Left ventricle myocardium inferior (tissue), 1 donor: Measurements from ENCODE around the gene C6orf62. TPM values are rescaled to one million over a fixed set of nuclear protein-coding genes. Genes with fewer than 3 reads are reported as not detected.
"Not testable (repeated sequence)": the region's sequence is repeated elsewhere in the genome, so short reads cannot be mapped to it uniquely, and the experiment has no call there.

Source experiments
- DNase-seq: peaks from one replicate; pipeline ENCODE4 v3.0.0-alpha.2; 2020
- H3K27ac ChIP-seq: fragments of 200-600 bp; replicated peaks from 2 replicates; pipeline ENCODE4 v1.8.0; 2021
- H3K27me3 ChIP-seq: fragments of 200-600 bp; 2 replicates; pipeline ENCODE4 v1.8.0; 2021; ENCODE audit warnings: low read depth
- H3K36me3 ChIP-seq: fragments of 200-600 bp; 2 replicates; pipeline ENCODE4 v1.8.0; 2021
- H3K4me1 ChIP-seq: fragments of 200-600 bp; 2 replicates; pipeline ENCODE4 v1.8.0; 2021
- H3K4me3 ChIP-seq: fragments of 200-600 bp; 2 replicates; pipeline ENCODE4 v1.8.0; 2021; ENCODE audit warnings: mild to moderate bottlenecking, moderate library complexity
- H3K9me3 ChIP-seq: fragments of 200-600 bp; replicated peaks from 2 replicates; pipeline ENCODE4 v1.8.0; 2021
- intact Hi-C: fragments of 100-400 bp; cut with micrococcal nuclease; formaldehyde crosslinking; loops from one replicate; pipeline ENCODE4 v1.11.0; 2022
- total RNA-seq: library from RNA; stranded (reverse); fragmentation: NEBNext Ultra II Directional; extraction: Animal tissue kit (Norgen Biotek cat#: 25700); gene quantifications from one replicate; pipeline ENCODE4 v1.2.1, GENCODE V29; 2021
- TF ChIP-seq, protein P1 (sequence below): fragments of 200-600 bp; IDR thresholded peaks from 2 replicates; pipeline ENCODE4 v1.8.0; 2021; ENCODE audit warnings: antibody characterized with exemption, mild to moderate bottlenecking, borderline replicate concordance
- donor health status: DM: no; HTN: yes; CAD: no; lungs with severe emphysema.

The C6orf62 gene
- total RNA-seq, 1 donor from 2014 or later = 40.4 TPM

GRCh38 chr6:24740861-24741260 is 21.9 kb upstream of the C6orf62 start:
- TF ChIP-seq, protein P1, sequence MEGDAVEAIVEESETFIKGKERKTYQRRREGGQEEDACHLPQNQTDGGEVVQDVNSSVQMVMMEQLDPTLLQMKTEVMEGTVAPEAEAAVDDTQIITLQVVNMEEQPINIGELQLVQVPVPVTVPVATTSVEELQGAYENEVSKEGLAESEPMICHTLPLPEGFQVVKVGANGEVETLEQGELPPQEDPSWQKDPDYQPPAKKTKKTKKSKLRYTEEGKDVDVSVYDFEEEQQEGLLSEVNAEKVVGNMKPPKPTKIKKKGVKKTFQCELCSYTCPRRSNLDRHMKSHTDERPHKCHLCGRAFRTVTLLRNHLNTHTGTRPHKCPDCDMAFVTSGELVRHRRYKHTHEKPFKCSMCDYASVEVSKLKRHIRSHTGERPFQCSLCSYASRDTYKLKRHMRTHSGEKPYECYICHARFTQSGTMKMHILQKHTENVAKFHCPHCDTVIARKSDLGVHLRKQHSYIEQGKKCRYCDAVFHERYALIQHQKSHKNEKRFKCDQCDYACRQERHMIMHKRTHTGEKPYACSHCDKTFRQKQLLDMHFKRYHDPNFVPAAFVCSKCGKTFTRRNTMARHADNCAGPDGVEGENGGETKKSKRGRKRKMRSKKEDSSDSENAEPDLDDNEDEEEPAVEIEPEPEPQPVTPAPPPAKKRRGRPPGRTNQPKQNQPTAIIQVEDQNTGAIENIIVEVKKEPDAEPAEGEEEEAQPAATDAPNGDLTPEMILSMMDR = no peak
- Histone ChIP-seq H3K36me3 (no peaks in the 10 kb centered on the region), H3K27me3 (no peaks in the 10 kb centered on the region), H3K4me3 (no peak overlapping the region), H3K4me1 (no peaks in the 10 kb centered on the region), H3K27ac (no peak overlapping the region), H3K9me3 (no peaks in the 10 kb centered on the region)
- intact Hi-C loops = no loop called here
- DNase-seq = no peak

DNA sequence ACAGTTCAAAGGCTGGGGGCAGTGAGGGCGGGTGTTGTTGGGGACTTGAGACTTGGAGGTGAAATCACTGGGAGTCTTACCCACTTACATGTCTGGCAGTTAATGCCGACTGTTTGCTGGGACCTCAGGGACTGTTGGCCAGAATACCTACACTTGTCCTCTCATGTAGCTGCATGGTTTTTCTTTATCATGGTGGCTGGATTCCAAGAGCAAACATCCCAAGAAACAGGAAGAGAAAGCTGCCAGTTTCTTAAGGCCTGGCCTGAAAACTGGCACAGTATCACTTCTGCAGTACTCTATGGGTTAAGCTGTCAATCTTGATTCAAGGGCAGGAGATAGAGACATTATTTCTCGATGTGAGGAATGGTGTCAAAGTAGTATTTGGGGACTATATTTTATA is 19.8 kb upstream of the C6orf62 start:
- no peak overlapping the region for H3K4me3 ChIP-seq
- intact Hi-C loops = no loop called here
- TF ChIP-seq, protein P1 = no peak
- no peak overlapping the region for H3K27ac ChIP-seq
- DNase-seq = no peak
- no peaks in the 10 kb centered on the region for H3K36me3 ChIP-seq
- no peaks in the 10 kb centered on the region for H3K4me1 ChIP-seq
- H3K27me3 ChIP-seq = no peaks in the 10 kb centered on the region
- H3K9me3 ChIP-seq = no peaks in the 10 kb centered on the region

- H3K27me3 ChIP-seq, H3K4me3 ChIP-seq, DNase-seq, H3K27ac ChIP-seq, H3K4me1 ChIP-seq, H3K36me3 ChIP-seq, intact Hi-C loops: not testable (repeated sequence)
- peaks cover 11% of the 10 kb centered on the region for H3K9me3 ChIP-seq
These were observed 15.8 kb upstream of the C6orf62 start for GRCh38 chr6:24734710-24735109.

GRCh38 chr6:24734166-24734565 is 15.2 kb upstream of the C6orf62 start:
- H3K4me3 ChIP-seq = no peak overlapping the region
- H3K4me1 ChIP-seq = no peaks in the 10 kb centered on the region
- intact Hi-C loops = no loop called here
- H3K36me3 ChIP-seq = no peaks in the 10 kb centered on the region
- no peak overlapping the region for H3K27ac ChIP-seq
- H3K9me3 ChIP-seq = peaks cover 11% of the 10 kb centered on the region
- DNase-seq = no peak
- H3K27me3 ChIP-seq = no peaks in the 10 kb centered on the region
- TF ChIP-seq, protein P1 = no peak

- intact Hi-C loops, H3K36me3 ChIP-seq, H3K4me1 ChIP-seq, H3K27me3 ChIP-seq, DNase-seq, H3K27ac ChIP-seq, H3K4me3 ChIP-seq: not testable (repeated sequence)
- peaks cover 11% of the 10 kb centered on the region for H3K9me3 ChIP-seq
These were observed 12.6 kb upstream of the C6orf62 start for GRCh38 chr6:24731456-24732134.

GRCh38 chr6:24730653-24731052 is 11.7 kb upstream of the C6orf62 start:
- H3K27ac ChIP-seq, H3K36me3 ChIP-seq, H3K27me3 ChIP-seq, H3K4me1 ChIP-seq, DNase-seq, H3K4me3 ChIP-seq, intact Hi-C loops: not testable (repeated sequence)
- peaks cover 11% of the 10 kb centered on the region for H3K9me3 ChIP-seq

- TF ChIP-seq, protein P1 = no peak
- Histone ChIP-seq H3K9me3 (no peaks in the 10 kb centered on the region), H3K27ac (no peak overlapping the region), H3K4me3 (no peak overlapping the region), H3K36me3 (peaks cover 7% of the 10 kb centered on the region), H3K4me1 (peaks cover 33% of the 10 kb centered on the region), H3K27me3 (no peaks in the 10 kb centered on the region)
- no peak for DNase-seq
- intact Hi-C loops = no loop called here
These were observed 4.3 kb upstream of the C6orf62 start for GRCh38 chr6:24723270-24723669.
